Measurements from ENCODE around the gene WDR26.

- TF ChIP-seq CTCF (IDR thresholded peaks at IDR 0.05) (no peak), POLR2A (IDR thresholded peaks at IDR 0.05) (no peak)
Observed at GRCh38 chr1:224438989-224439388, 4.4 kb upstream of the WDR26 start.
